DLD1 (cell line): Measurements from ENCODE around the gene BCL11A.

Experiments used
- in situ Hi-C: cut with HindIII; loops from 2 replicates; pipeline ENCODE4 v1.10.0; 2017; ENCODE audit warnings: low sequenced_read_pairs

Gene BCL11A

GRCh38 chr2:60549238-60549927 lies 4.1 kb downstream of the BCL11A start:
- in situ Hi-C loops, result no loop called here

DNA sequence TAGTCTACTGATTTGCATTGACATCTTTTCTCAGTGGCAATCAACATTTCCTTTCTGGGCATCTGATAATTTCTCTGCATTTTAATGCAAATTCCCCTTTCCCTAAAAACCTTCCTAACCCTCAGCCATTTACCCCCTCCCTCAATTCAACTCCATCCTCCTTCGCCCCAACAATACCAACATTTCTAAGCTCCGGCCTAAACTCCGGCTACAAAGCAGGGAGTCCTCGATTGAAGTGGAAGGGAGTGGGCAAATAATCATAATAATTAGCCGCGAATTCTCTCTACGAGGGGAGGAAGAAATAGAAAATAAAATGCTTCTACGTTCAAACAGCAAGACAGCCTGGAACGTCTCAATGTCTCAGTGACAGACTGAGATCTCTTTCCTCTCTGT lies 4.6 kb downstream of the BCL11A start:
- in situ Hi-C loops, result no loop called here

DNA sequence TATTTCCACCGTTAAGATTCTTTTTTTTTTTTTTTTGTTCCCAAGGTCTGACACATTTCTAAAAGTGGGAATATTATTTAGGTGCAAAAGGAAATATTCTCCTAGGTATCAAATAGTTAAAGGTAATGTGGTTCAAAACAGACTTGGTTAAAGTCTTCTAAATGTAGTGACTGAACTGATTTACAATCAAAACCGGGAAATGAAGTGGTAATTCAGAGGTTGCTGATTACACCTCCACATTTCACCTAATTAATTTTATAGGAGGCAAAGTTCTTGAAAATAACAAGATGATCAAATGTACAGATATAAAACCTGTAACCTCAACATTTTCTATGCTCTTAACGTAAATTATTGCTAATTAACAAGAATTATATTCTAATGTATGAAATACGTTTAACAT lies 5.1 kb downstream of the BCL11A start:
- in situ Hi-C loops, result no loop called here

GRCh38 chr2:60547841-60548240 lies 5.6 kb downstream of the BCL11A start:
- in situ Hi-C loops, result no loop called here

- in situ Hi-C loops, result no loop called here
These were observed 6.6 kb downstream of the BCL11A start for GRCh38 chr2:60546756-60547420.

DNA sequence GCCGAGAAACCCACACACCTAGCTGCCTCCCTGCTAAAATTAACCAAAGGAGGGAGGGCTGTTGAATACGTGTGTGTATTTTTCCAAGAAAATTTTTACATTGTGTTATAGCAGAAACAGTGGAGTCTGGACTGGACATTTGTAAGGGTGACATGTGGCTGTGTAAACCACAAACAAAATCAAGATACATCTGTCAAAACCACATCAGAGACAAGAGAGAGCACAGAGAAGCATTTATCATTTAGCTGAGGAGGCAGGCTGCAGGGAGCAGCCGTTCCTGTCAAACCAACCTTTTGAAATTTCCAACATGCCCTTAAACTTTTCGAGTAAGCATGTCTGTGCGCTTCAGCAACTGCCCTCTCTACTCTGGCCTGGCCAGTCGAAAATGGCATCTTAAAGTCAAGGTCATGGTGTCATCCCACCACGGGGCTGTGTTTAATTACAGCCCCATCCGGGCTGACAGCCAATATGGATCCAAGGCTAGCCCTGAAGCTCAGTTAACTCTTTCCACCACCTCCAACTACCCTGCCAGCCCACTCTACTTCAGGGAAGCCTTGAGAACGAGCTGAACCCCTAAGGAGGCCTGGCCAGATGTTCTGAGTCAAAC lies 8.4 kb downstream of the BCL11A start:
- in situ Hi-C loops, result no loop called here

GRCh38 chr2:60544062-60544461 lies 9.4 kb downstream of the BCL11A start:
- in situ Hi-C loops, result no loop called here

- in situ Hi-C loops, result no loop called here
These were observed 12.3 kb downstream of the BCL11A start for GRCh38 chr2:60541056-60541651.

GRCh38 chr2:60540074-60540473 lies 13.4 kb downstream of the BCL11A start:
- in situ Hi-C loops, result no loop called here

DNA sequence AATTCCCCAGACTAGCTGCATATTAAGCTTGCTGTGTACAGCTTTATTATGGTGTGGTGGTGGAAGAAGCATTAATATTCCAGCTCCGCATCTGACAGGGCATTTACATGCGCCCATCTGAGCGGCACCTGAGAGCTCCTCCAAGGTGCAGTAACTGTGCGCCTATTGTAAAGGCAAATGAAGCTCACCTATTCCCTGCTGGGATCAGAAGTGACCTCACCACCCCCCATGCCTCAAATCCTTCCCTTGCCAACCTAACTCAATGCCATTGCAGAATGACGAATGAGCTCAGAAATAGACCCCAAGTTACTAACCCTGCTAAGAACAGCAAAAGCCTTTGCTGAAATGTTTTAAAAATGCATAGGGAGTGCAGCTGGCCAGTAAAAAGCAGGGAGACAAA lies 14.3 kb downstream of the BCL11A start:
- in situ Hi-C loops, result no loop called here

DNA sequence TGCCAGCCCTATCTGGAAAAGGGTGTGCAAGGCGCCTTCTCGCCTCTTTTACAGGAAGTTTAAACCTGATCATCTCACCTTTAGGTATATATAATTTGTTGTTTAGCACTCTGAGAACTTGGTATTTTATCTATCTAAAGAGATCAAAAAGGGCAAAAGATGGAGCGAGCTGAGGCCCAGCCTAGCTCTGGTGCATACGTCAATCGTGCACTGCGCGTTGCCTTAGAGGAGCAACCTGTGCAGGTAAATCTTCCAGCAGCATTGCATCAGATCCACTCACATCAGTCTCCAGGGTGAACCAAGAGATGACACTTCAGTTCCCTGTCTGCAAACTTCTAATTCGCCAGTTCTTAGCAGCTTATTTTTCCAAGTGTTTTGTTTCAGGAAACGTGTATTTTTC lies 15.4 kb downstream of the BCL11A start:
- in situ Hi-C loops, result no loop called here

- in situ Hi-C loops, result no loop called here
These were observed 16.7 kb downstream of the BCL11A start for GRCh38 chr2:60536746-60537145.

DNA sequence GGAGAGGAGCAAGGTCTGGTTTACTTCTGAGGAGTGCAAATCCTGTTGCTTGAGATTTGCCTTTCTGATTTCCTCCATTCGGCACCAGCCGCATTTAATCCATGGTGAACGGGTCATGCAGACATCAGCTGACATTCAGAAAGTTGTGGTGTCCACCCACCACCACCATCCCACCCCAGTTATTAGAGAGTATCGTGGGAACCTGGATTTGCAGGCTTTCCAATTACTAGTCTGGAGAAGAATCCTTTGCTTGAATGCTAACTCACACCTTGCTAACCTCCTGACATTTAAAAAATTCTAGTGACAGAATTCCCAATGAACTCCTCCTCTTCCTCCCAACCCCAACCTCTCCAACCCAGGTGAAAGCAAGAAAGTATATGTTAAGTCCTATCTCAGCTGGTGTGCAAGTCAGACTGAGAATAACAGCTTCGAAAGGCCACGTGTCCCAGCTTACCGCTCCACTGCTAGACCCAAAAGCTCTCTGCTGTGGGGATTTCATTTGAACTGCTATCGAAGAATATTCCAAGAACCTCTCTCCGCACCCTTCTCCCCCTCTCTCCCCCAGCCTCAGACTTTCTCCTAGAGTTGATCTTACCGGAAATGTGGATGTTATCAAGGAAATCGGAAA lies 17.7 kb downstream of the BCL11A start:
- in situ Hi-C loops, result no loop called here

DNA sequence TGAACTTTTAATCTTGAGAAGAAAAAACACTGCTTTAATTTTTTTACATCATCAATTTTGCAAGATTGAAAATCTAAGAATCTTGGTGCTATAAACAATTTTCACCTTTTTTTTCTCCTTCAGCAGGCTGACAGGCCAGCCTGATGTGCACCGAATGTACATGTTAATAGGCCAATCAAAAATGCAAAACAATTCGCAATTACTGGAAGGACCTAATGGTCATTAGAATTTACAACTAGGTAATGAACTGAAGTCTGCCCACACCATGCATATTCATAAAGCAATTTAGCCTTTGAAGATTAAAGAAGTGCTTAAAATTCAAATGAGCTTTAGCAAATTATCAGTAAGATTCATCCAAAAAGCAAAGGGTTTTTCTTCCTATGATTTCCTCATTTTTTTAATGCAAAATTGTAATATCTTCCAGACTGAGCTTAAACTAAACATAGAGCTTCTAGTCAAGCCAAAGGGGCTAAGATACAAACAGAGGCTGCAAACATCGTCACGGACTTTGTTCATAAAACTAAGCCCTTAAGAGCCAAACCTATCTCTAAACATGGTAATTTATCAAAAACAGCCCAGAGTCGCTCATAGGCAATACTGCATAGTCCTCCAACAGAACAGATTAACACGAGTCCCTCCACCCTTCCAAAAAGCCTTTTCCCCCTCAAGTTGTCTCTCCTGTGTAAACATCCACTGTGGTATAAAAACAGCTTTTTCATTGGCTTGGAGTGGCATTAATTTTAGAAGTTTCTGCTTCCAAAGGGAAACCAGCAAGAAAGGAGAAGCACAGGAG lies 18.4 kb downstream of the BCL11A start:
- in situ Hi-C loops, result no loop called here

DNA sequence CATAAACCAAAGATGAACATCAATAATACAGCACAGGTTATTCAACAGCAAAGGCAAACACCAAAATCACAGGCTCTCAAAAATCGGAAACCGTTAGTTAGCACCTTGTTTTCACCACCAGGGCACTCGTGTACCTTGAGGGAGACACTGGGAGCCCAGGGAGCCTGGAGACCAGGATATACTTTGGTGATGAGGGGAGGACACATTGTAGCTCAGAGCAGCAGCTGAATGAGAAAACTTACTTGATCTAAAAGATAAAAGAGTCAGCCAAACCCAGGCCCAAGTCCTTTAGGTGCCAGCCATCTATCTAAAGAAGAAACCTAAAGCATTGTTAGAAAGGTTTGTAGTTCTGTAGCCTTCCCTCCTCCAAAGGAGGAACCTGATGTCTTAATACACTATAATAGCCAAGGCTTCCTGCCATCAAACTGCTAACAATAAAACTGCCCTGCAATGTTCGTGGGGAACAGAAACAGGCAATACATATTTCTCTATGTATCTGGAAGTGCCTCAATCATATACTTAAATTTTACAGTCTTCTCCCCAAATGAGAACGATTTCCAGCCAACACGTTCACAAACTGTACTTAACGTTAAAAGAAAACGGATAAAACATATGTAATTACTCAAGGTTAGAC lies 19.3 kb downstream of the BCL11A start:
- in situ Hi-C loops, result no loop called here

GRCh38 chr2:60533101-60534051 lies 20.1 kb downstream of the BCL11A start:
- in situ Hi-C loops, result no loop called here

DNA sequence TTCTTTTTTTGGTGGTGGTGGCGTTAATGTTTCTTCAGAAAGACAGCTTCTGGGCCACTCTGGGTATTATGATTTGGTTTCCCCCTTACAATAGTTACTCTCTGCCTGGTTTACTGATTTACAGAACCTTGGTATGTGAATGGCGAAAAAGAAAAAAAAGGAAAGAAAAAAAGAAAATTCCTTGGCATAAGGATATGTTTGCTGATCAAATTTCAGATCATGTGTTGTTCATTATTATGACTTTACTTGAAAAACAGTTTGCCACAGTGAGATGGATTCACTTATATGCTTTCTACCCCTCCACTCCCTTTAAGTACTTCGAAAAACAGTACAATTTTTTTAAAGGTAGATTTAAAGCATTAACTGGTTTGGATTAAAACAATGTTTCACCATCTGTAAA lies 21.0 kb downstream of the BCL11A start:
- in situ Hi-C loops, result no loop called here

DNA sequence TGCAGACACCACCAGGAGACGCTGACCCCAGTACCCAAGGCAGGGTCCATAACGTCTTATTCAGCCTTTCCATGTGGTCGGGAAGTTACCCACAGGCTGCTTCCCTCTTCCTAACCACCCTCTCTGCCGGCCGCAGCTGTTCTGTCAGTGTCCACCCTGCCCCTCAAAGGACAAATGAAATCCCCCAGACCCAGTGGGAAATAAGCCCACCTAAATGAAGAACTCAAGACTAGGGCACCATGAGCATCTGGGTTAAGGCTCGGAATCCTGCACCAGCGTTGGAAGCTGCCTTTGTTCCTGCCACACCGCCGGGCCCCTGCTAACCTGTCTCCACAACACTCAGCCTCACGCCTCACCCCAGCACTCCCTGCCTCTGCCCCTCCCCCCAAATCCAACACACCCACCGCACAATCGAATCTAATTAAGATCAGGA lies 21.7 kb downstream of the BCL11A start:
- in situ Hi-C loops, result no loop called here

DNA sequence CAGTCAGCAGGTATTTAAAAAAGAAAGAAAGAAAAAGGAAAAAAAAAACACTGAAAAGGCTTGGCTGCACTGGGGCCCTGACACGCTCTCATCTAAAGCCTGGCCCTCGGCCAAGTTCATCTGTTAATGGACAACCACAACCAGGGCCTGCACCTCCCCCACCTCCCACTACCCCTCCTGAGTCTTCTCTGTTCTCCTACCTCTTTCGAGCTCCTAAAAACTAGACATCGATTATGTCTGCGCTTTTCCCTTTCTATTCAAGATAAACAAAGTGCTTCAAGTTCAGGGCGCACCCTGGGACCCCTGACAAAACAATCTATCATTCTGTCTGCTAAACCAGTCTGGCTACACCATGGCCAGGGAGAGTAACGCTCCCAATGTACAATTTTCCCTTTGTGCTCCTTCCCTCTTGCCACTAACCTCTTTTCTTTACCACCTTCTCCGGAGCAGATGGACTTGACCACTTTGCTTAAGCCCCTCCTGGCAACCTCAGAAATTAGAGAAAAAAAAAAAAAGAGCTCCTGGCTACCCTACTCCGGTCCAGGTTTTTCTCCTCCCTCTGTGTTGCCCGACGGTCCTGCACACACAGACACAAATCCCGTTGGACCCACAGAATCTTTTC lies 22.7 kb downstream of the BCL11A start:
- in situ Hi-C loops, result no loop called here
